KG1 (cell line): ENCODE data around the gene CCDC80.

Experiments
- DNase-seq: peaks from one replicate; lab custom pipeline; 2025; lab: John Stamatoyannopoulos, UW

Gene CCDC80

GRCh38 chr3:112633191-112633590, 7.8 kb downstream of the CCDC80 start:
- DNase-seq: no peak

DNA sequence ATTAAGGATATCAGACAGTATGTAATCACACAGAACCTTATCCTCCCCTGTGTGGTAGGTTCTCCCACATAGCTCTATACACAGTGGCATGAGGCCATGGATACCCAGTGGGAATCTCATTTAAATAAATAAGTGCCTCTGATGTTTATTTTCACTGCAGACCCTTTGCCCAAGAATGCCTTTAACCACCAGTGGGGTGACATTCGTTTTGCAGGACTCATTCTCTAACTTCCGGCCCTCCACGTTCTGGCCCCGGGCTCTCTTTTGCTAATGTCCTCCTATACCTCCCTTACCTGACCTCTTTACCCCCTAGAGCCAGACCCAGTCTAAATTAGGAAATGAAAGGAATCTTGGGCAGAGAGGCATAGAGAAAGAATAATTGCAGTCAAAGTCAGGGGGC, 8.3 kb downstream of the CCDC80 start:
- DNase-seq: no peak

DNA sequence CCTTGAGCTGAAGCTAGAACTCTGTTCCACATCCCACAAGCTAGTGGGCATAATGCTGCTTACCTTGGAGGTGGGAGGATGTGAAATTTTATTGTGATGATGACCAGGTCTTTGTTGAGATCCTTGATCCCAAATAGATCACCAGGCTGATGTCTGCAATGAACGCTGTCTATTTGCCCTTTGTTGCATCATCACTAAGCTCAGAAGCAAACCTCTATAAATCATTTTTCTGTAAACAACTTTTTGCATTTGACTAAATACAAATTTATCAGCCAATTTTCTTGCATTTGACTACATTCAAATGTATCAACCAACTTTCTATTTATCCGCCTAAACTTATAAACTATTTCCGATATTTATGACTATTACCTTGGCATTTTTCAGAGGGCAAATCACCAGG, 9.7 kb downstream of the CCDC80 start:
- no peak for DNase-seq

DNA sequence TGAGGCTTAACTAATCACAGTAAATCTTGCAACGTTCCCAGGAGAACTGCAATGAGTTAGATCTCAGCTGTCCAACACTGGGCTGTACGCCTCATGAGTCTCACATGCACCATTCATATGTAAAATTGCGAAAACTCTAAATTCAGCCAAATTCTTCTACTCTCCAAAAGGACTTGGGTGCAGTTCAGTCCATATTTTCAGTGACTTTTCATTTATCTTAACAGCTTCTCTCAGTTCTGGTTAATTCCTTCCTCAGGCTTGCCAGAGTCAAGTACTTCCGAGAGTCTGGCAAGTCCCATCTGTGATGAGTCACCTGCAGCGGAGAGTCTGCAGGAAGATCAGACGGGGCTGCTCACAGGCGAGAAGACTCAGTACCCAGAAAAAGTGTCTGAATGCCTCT, 11.5 kb downstream of the CCDC80 start:
- no peak for DNase-seq

DNA sequence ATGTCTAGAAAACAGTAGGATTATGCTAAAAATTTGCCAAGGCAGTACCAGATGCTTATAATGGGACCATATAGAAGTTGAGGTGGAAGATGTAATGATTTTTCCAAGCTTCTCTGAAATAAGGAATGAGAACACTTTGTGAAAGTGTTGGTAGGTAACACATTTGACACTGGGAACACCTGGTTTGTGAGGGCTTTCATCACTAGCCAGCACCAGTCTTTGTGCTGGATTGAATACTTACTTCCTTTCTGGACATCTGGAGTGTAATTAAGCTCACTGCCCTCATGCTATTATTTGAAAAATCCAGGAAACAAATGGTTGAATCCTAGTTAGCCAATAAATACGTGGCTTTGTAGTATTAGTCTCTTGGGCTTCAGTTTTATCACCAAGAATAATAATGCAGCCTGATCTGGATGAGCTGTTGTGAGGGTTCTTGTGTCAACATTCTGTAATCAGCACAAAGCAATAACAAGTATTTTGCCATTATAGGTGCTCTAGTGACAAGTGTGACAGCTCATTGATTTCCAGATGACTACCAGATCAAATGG, 12.9 kb downstream of the CCDC80 start:
- DNase-seq: no peak

DNA sequence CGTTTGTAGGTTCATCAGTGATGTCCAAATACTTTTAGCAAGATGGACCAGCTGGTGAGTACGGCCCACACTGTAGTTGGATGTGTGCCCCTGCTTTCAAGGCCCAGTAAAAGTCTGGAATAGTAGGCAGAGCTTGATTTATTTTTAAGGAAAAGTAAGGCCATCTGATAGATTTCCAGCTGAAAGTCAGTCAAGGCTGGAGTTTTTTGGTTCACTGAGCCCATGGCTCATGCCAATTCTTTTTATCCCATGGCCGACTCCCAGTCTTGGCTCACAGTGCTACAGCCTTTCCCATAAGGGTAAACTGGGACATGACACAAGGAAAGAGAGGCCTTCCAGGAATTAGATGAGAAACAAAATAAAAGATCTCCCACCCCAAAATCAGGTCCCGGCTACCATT, 13.5 kb downstream of the CCDC80 start:
- DNase-seq: no peak

GRCh38 chr3:112623717-112624116, 17.2 kb downstream of the CCDC80 start:
- no peak for DNase-seq

DNA sequence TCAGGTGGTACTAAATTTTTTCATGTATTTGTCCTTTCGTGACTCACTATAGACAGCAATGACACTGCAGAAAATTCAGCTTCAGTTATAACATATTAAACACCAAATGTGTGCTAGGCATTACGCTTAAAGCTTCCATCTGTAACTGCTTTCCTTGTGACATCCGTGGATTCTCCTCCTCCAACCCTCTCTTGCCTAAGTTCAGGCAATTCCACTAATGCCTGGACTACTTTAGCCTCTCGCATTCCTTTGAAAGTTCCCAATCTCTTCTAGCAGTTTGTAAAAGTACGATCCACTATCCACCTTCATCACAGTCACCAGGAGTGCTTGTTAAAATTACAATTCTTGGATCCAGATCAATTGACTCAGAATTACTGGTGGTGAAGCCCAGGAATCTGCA, 17.7 kb downstream of the CCDC80 start:
- DNase-seq: no peak

GRCh38 chr3:112619295-112619694, 21.6 kb downstream of the CCDC80 start:
- DNase-seq: no peak

GRCh38 chr3:112617285-112617684, 23.7 kb downstream of the CCDC80 start:
- DNase-seq: no peak

- DNase-seq: no peak
Measured at GRCh38 chr3:112615989-112616731, 24.8 kb downstream of the CCDC80 start.

DNA sequence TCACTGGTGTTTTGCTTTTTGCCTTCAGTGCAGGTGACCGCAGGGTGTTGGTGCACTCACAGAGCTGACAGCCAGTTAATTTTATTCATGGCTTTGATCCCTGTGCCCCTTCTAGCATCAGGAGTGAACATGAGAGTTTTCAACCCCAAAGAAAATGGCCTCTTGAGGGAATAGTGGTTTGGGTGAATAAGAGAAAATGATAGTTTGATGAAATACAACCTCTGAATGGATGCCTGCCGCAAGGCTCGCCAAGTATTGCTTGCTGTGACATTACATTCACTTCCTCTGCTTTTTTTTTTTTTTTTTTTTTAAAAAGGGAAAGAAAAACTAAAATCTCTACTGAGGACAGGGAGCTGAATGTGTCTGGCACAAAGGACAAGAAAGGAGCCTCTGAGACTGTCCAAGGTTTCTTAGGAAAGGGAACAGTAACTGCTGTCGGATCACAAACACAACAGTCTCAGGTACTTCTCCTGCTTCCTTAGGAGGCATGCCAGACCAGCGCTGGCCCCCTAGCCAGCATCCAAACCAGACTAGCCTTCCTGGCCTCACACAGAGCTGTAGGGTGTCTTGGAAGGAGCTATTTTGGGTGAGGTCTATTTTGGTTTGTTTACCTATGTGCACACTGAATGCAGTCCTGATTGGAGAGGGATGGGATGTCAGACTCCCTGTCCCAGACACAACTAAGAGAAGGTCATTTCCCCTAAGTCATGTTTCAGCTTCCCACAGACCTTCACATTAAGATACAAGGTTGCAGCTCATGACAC, 29.0 kb downstream of the CCDC80 start:
- no peak for DNase-seq

DNA sequence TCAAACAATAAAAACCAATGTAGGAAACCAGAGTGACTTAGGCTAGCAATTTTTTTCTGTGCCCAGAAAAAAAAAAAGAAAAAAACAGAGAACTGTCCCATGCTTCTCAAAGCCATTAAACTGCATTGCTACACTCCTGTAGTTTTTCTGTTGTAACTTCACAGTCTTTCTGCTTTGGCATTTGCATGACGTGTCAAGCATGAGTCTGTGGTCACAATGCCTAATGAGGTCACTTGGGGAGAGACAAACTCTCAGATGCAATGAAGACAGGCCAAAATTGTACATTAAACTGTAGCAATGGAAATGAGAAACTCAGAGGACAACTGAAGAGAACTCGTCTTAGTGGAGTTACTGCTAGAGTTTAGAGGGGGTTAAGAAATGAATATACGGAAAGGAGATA, 30.8 kb downstream of the CCDC80 start:
- no peak for DNase-seq

DNA sequence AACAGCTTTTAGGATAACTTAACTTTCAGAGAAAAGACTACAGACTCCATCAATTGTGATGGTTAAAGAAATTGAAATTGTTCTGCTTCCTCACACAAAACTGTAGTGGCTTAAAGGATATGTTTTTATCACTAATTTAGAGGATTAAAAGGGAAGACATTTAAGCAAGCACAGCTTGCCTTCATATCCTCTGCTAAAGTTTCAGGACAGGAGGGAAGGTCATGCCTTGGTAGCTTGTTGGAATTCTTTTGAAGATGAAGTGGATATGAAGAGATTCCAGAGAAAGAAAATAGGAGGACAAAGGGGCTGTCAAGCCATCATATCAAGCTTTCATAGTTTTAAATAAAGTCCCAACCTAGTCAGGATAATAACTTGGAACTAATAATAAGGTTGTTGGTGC, 33.1 kb downstream of the CCDC80 start:
- DNase-seq: no peak

DNA sequence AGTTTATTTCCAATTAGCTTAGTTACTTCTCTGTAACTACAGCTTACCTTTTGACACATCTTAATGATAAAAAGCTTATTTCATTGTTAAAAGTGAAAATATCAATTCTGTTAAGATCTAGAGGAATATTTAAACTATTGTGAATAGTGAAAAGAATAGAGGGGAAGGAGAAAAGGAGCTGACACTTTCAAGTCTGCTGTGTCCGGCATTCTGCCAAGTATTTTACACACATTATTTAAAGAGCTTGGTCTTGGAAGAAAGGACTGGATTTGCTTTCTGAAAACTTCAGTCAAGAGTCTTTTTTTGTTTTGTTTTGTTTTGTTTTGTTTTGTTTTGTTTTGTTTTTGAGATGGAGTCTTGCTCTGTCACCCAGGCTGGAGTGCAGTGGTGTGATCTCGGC, 34.8 kb downstream of the CCDC80 start:
- no peak for DNase-seq

DNA sequence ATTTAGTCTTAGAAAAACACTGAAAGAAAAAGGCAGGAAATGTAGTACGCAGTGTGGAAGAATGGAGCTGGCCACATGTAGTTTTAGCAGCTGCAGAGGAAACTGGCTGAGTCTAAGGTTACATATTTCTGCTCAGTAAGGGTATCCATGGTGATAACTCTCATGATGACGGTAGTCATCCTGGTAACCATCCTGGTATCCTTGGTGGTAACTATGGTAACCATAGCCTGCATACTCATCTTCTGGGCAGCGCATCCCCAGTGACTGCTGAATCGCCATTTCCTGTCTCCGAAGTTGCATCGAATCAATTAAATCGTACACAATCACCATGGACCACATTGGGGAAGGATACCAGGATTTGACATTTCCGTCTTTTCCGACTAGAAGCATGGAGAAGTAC, 35.7 kb downstream of the CCDC80 start:
- DNase-seq: no peak

DNA sequence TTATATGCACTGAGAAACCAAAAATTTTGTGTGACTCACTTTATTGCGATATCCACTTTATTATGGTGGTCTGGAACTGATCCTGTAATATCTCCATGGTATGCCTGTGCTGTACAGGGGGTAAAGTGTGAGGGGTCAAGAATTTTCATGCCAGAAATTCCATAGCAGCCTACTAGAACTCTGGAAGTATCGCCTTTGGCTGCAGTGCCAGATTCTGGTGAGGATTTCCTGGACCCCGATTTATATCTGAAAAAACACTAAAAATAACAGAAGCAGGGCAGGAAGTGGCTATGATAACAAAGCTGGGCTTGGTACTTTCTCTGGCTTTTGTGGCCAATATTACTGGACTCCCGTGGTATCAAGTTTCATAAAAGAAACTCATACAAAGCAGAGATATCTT, 36.4 kb downstream of the CCDC80 start:
- DNase-seq: no peak

DNA sequence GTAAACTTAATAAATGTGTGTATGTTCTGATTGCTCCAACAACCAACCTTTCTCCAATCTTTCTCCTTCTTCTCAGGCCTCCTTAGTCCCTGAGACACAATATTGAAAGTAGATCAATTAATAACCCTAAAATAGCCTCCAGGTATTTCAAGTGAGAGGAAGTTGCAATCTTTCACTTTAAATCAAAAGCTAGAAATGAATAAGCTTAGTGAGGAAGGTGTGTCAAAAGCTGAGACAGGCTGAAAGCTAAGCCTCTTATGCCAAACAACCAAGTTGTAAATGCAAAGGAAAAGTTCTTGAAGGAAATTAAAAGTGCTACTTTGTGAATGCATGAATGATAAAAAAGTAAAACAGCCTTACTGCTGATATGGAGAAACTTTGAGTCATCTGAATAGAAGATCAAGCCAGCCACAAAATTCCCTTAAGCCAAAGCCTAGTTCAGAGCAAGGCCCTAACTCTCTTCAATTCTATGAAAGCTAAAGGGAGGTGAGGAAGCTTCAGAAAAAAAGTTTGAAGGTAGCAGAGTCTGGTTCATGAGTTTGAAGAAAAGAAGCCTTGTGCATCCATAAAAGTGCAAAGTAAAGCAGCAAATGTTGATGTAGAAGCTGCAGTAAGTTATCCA, 38.6 kb downstream of the CCDC80 start:
- no peak for DNase-seq

- DNase-seq: no peak
Measured at GRCh38 chr3:112598731-112599130, 42.2 kb downstream of the CCDC80 start.

GRCh38 chr3:112597945-112598344, 43.0 kb downstream of the CCDC80 start:
- DNase-seq: no peak

GRCh38 chr3:112594856-112595255, 46.1 kb downstream of the CCDC80 start:
- DNase-seq: no peak

DNA sequence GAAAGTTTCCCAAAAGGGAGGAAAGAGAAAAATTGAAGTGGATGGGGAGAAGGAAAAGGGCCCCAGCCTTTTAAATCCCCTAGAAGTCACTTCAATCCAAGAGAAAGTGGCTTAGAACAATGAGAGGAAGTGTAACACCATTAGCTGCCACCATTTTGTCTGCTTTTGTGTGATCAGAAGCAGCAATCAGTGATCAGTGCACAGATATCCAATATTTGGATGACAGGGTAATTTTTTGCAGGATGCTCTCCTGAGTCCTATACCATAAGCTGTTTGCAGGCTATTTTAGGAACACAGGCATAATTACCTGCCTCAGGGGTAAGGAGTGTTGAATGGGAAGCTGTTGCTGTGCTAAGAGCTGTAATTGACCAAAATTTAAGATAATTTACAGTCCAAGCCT, 47.7 kb downstream of the CCDC80 start:
- DNase-seq: no peak

DNA sequence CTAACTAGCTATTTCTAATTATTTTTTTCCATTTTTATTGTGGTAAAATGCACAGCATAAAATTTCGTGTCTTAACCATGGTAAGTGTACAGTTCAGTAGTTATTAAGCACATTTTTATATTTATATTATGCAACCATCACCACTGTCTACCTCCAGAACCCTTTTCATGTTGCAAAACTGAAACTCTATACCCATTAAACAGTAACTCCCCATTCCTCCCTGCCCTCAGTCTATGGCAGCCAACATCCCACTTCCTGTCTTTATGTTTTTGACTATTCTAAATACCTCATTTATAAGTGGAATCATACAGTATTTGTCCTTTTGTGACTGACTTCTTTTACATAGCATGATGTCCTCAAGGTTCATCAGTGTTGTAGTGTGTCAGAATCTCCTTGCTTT, 53.6 kb downstream of the CCDC80 start:
- DNase-seq: no peak
